Type B pancreatic cell (in vitro differentiated cells): ENCODE data around the gene CD93. TPM values are rescaled to one million over a fixed set of nuclear protein-coding genes. Genes with fewer than 3 reads are reported as not detected.
A peak's percentile ranks its signal among the peaks of the same experiment; 100 is the strongest.

ENCODE experiments used
- DNase-seq: peaks from one replicate; pipeline ENCODE4 v3.0.0; 2021; ENCODE audit warnings: mixed read lengths; ENCODE audit not compliant: unreplicated experiment; ENCODE audit errors: extremely low spot score
- H3K27ac Mint-ChIP-seq: 2 replicates; pipeline ENCODE4 v1.8.0; 2021; ENCODE audit warnings: mild to moderate bottlenecking, mixed read lengths
- H3K27me3 Mint-ChIP-seq: 2 replicates; pipeline ENCODE4 v1.8.0; 2021; ENCODE audit warnings: mixed read lengths
- H3K36me3 Mint-ChIP-seq: 2 replicates; pipeline ENCODE4 v1.8.0; 2021; ENCODE audit warnings: mixed read lengths
- H3K4me1 Mint-ChIP-seq: one replicate; pipeline ENCODE4 v1.8.0; 2021; ENCODE audit warnings: mixed read lengths; ENCODE audit not compliant: unreplicated experiment
- H3K4me3 Mint-ChIP-seq: 2 replicates; pipeline ENCODE4 v1.8.0; 2021; ENCODE audit warnings: mild to moderate bottlenecking, mixed read lengths
- H3K9me3 Mint-ChIP-seq: 2 replicates; pipeline ENCODE4 v1.8.0; 2021; ENCODE audit warnings: mixed read lengths
- CTCF ChIP-seq: fragments of 200-600 bp; sonication (generic); conservative IDR thresholded peaks from 2 replicates; pipeline ENCODE4 v1.5.0; 2021; ENCODE audit warnings: antibody characterized with exemption, mild to moderate bottlenecking
- total RNA-seq: library from RNA; stranded (reverse); gene quantifications from 2 replicates; pipeline ENCODE4 v1.2.1, GENCODE V29; 2021; ENCODE audit warnings: low replicate concordance

Gene CD93
- total RNA-seq, 1 donor from 2014 or later, result 0.05 TPM

DNA sequence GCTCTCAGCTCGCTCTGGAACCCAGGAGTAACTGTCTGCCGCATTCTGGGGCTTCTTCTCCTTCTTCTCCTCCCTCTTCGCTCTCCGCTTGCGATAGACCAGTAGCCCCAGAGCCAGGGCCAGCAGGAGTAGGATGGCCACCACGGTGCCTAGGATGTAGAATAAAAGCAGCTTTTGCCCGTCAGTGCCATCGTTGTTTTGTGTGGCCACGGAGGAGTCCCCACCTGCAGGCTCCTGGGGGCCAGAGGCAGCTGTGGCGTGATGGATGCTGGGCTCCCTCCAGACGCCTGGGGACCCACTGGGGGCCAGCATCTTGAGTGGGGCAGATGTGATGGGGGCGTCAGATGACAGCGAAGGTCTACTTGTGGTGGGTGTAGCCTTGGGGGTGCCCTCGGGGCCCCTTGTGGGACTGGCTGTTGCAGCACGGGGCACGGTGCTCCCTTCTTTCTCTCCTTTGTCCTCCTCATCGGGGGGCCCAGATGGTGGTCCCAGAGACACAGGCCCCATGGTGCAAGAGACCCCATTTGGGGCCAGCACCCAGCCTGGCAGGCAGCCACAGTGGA is 1.8 kb downstream of the CD93 start:
- Mint-ChIP-seq H3K4me1 (peaks cover 19% of the 10 kb centered on the region), H3K4me3 (no peak overlapping the region), H3K27me3 (peaks cover 20% of the 10 kb centered on the region), H3K27ac (no peak overlapping the region), H3K9me3 (no peaks in the 10 kb centered on the region), H3K36me3 (no peaks in the 10 kb centered on the region)
- no peak for TF ChIP-seq CTCF
- no peak for DNase-seq

GRCh38 chr20:23083553-23084220 is 2.4 kb downstream of the CD93 start:
- peaks cover 19% of the 10 kb centered on the region for H3K4me1 Mint-ChIP-seq
- no peak for DNase-seq
- no peak overlapping the region for H3K4me3 Mint-ChIP-seq
- peak overlapping the region; percentile 13 for H3K27ac Mint-ChIP-seq
- H3K36me3 Mint-ChIP-seq, result no peaks in the 10 kb centered on the region
- TF ChIP-seq CTCF, result no peak
- peaks cover 22% of the 10 kb centered on the region for H3K27me3 Mint-ChIP-seq
- H3K9me3 Mint-ChIP-seq, result no peaks in the 10 kb centered on the region

DNA sequence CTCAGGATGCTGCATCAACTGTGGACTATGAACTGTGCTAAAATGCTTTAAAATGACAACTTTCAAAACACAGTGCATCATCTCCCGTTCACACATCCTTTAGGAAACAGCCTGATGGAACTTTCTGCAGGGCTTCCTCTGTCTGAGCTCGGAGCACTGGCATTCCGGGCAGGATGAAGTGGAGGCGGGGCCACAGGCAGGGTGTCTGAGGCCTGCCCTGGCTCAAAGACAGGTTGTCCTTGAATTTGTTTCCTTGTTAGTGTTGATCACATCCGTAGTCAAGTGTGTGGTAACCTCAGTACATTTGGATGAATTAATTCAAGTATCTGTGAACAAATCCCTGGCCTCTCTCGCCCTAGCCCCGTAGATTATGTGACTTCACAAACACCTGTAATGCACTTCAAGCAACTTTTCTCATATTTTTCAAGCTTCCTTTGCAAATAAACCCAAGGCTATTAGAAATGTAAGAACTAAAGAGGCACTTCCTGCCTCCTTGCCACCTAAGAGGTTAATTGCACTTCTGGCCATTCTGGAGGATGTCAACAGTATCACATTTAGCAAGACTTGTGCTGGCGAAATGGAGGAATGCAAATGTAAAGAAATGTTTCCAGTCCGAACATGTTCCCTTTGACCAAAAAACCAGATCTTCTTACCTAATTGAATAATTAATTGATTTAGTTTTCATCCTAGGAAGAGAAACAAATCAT is 3.1 kb downstream of the CD93 start:
- DNase-seq, result no peak
- Mint-ChIP-seq H3K4me1 (peaks cover 19% of the 10 kb centered on the region), H3K9me3 (no peaks in the 10 kb centered on the region), H3K27me3 (peaks cover 22% of the 10 kb centered on the region), H3K27ac (peak overlapping the region; percentile 13), H3K36me3 (no peaks in the 10 kb centered on the region), H3K4me3 (no peak overlapping the region)
- no peak for TF ChIP-seq CTCF

DNA sequence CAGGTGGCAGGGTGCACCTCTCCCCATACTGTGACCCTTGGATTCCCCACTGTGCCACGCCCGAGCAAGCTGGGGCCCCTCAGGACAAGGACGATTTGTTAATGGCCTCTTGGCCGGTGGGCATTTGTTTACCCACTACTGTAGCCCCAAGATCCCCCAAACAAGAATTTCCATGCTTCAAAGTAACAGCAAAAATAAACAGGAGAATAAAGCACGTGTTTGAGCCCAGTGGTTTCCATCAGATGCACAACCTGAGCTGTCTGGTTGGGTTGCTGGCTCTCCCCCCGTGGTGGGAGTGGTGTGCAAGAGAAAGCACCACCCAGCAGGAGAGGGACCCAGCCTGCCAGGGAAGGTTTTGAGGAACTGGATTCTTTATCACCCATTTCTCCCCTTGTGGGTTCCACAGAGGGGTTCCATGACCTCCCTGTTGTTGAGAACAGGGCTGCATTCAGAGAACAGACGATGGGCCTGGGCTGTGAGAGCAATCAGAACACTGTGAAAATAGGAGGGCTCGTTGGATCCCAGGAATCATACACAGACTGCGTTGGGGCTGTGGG is 4.8 kb downstream of the CD93 start:
- H3K4me3 Mint-ChIP-seq, result no peak overlapping the region
- peaks cover 16% of the 10 kb centered on the region for H3K4me1 Mint-ChIP-seq
- no peak overlapping the region for H3K27ac Mint-ChIP-seq
- no peaks in the 10 kb centered on the region for H3K36me3 Mint-ChIP-seq
- no peak for DNase-seq
- peaks cover 19% of the 10 kb centered on the region for H3K27me3 Mint-ChIP-seq
- no peak for TF ChIP-seq CTCF
- no peaks in the 10 kb centered on the region for H3K9me3 Mint-ChIP-seq

DNA sequence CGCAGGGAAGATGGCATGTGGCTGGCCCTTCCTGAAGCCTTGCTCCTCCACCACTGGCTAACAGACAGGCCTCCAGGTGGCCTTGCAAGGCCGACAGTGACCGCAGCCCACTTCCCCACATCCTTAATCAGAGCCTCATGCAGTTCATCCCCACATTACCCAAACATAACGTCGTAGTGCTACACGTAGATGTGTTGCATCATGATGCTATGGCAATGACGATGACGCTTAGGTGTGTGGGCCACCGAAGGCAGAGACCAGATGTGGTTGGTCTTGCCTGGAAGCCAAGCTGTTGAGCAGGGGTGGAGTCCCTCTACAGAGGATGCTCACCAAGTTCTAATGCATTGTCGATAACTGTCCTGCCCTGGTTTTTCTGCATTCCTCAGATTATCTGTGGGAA is 5.6 kb downstream of the CD93 start:
- DNase-seq, result no peak
- Mint-ChIP-seq H3K9me3 (no peaks in the 10 kb centered on the region), H3K27me3 (peaks cover 19% of the 10 kb centered on the region)

More for the DNA sequence above, 5.6 kb downstream of the CD93 start:
- Mint-ChIP-seq H3K36me3 (no peaks in the 10 kb centered on the region), H3K27ac (no peak overlapping the region), H3K4me3 (no peak overlapping the region), H3K4me1 (peaks cover 15% of the 10 kb centered on the region)
- TF ChIP-seq CTCF, result no peak
